Transverse colon (tissue), 4 donors: ENCODE data around the gene SOS1. TPM values are rescaled to one million over a fixed set of nuclear protein-coding genes. Genes with fewer than 3 reads are reported as not detected.

Experiments
- DNase-seq: peaks from one replicate; pipeline ENCODE4 v3.0.0-alpha.2; 2019
- H3K27ac ChIP-seq, 4 donors: fragments of 200-600 bp; sonication (generic); 2 replicates each; pipeline ENCODE4 v1.5.1; 2016 to 2018; ENCODE audit warnings: inconsistent platforms in 4 of 4
- H3K27me3 ChIP-seq: fragments of 200-600 bp; sonication (generic); 2 replicates; pipeline ENCODE4 v1.5.1; 2017; ENCODE audit warnings: inconsistent platforms
- H3K36me3 ChIP-seq, 4 donors: fragments of 200-600 bp; sonication (generic); 2 replicates each; pipeline ENCODE4 v1.5.1; 2017 to 2019; ENCODE audit warnings: inconsistent platforms in 4 of 4
- H3K4me1 ChIP-seq, 4 donors: fragments of 200-600 bp; sonication (generic); 2 replicates each; pipeline ENCODE4 v1.5.1; 2017 to 2020; ENCODE audit warnings: inconsistent platforms in 4 of 4
- H3K4me3 ChIP-seq, 4 donors: fragments of 200-600 bp; sonication (generic); 1 replicate in 1 of 4; 2 replicates in 3 of 4; pipeline versions ENCODE4 v1.5.1 to v1.6.1; 2017 to 2019; ENCODE audit warnings: inconsistent platforms in 4 of 4
- H3K9me3 ChIP-seq, 2 donors: fragments of 200-600 bp; sonication (generic); 2 replicates each; pipeline ENCODE4 v1.5.1; 2017 to 2019; ENCODE audit warnings: inconsistent platforms in 2 of 2
- CTCF ChIP-seq, 5 experiments: fragments of 200-600 bp in 3 of 5; fragments of 450-650 bp in 2 of 5; sonication (generic) in 3 of 5; IDR thresholded peaks; 1 replicate in 2 of 5; 2 replicates in 3 of 5; pipeline ENCODE4 v1.5.1; 2016 to 2017; ENCODE audit warnings: antibody characterized with exemption in 5 of 5, inconsistent platforms in 3 of 5, mild to moderate bottlenecking in 2 of 5, moderate library complexity in 1 of 5
- EP300 ChIP-seq: sonication (generic); formaldehyde crosslinking; IDR thresholded peaks from one replicate; pipeline ENCODE4 v1.6.1; 2017; ENCODE audit warnings: antibody characterized with exemption, low read depth
- POLR2A ChIP-seq: fragments of 450-650 bp; IDR thresholded peaks from one replicate; pipeline ENCODE4 v1.6.1; 2016; ENCODE audit warnings: antibody characterized with exemption, mild to moderate bottlenecking, moderate library complexity
- POLR2AphosphoS5 ChIP-seq, 3 donors: sonication (generic); formaldehyde crosslinking; IDR thresholded peaks; one replicate each; pipeline ENCODE4 v1.6.1; 2016; ENCODE audit warnings: antibody characterized with exemption in 3 of 3
- WGBS, 2 donors: methylation state at CpG; one replicate each; pipeline ENCODE4 v1.1.5; 2018; ENCODE audit warnings: low coverage in 1 of 2; 5-methylcytosine and 5-hydroxymethylcytosine counted together
- in situ Hi-C, 4 donors: fragments of 200-750 bp; cut with MboI; loops; one replicate each; pipeline versions ENCODE4 v1.15.0 to v1.15.1; 2017; ENCODE audit warnings: low sequenced_read_pairs in 3 of 4, low pct_ligation_motif_present in 1 of 4, low pct_unique_long_range_greater_than_20kb in 1 of 4
- intact Hi-C: fragments of 100-400 bp; cut with DNase I; formaldehyde crosslinking; loops from one replicate; pipeline ENCODE4 v1.15.1; 2023; ENCODE audit warnings: low total_unique reads
- total RNA-seq, 4 donors: library from RNA; depleted of rRNA; stranded (reverse); fragments of >200 nt; gene quantifications; one replicate each; pipeline ENCODE4 v1.1.0, GENCODE V29; 2016

Gene SOS1
- total RNA-seq, 4 donors from 2014 or later: 13.9 to 43.8 (median 23.0) TPM

- H3K36me3 ChIP-seq: no peaks in the 10 kb centered on the region
- H3K27ac ChIP-seq: no peak overlapping the region
- no peak overlapping the region for H3K4me3 ChIP-seq
- no peaks in the 10 kb centered on the region for H3K27me3 ChIP-seq
- intact Hi-C loops (no loop called here), in situ Hi-C loops (no loop called here)
- no peak for DNase-seq
- 68 to 85% methylated on average over 5 of the region's 5 CpGs for WGBS, 2 donors
- TF ChIP-seq POLR2A: no peak
- TF ChIP-seq POLR2AphosphoS5 (IDR thresholded peaks at IDR 0.05): no peak
- no peak for TF ChIP-seq CTCF (IDR thresholded peaks at IDR 0.05)
- no peak for TF ChIP-seq EP300
- no peaks in the 10 kb centered on the region for H3K9me3 ChIP-seq
- H3K4me1 ChIP-seq: no peaks in the 10 kb centered on the region
These were observed 15.9 kb upstream of the SOS1 start for GRCh38 chr2:39136799-39137198.

- in situ Hi-C loops: no loop called here
- Histone ChIP-seq H3K4me1 (no peaks in the 10 kb centered on the region), H3K4me3 (no peak overlapping the region), H3K36me3 (no peaks in the 10 kb centered on the region), H3K27ac (no peak overlapping the region), H3K9me3 (no peaks in the 10 kb centered on the region), H3K27me3 (no peaks in the 10 kb centered on the region)
- WGBS, 2 donors: 55 to 68% methylated on average over 5 of the region's 5 CpGs
- TF ChIP-seq EP300 (no peak), POLR2A (no peak), CTCF (IDR thresholded peaks at IDR 0.05) (no peak)
- no peak for DNase-seq
- intact Hi-C loops: no loop called here
These were observed 14.9 kb upstream of the SOS1 start for GRCh38 chr2:39135690-39136259.

- Histone ChIP-seq H3K9me3 (no peaks in the 10 kb centered on the region), H3K27me3 (no peaks in the 10 kb centered on the region), H3K36me3 (no peaks in the 10 kb centered on the region), H3K4me3 (no peak overlapping the region), H3K4me1 (peaks cover 0 to 2% (median 0%) of the 10 kb centered on the region in 4 donors), H3K27ac (no peak overlapping the region)
- intact Hi-C loops (no loop called here), in situ Hi-C loops (no loop called here)
- no peak for TF ChIP-seq POLR2A
- no peak for DNase-seq
- WGBS, 2 donors: 61 to 78% methylated on average over 2 to 3 of the region's 3 CpGs
These were observed 12.5 kb upstream of the SOS1 start for GRCh38 chr2:39133215-39133851.

GRCh38 chr2:39128919-39129391 is 8.1 kb upstream of the SOS1 start:
- intact Hi-C loops: loop anchor here (10.0 kb wide), 1 partner anchor 96 kb away; no protein-coding TSS in a partner anchor
- Histone ChIP-seq H3K27ac (peak overlapping the region; percentile 0 to 42 (median 25)), H3K36me3 (no peaks in the 10 kb centered on the region), H3K27me3 (no peaks in the 10 kb centered on the region), H3K4me3 (no peak overlapping the region), H3K4me1 (peaks cover 0 to 17% (median 2%) of the 10 kb centered on the region in 4 donors), H3K9me3 (no peaks in the 10 kb centered on the region)
- in situ Hi-C loops: loop anchor here in 1 of 4 donors (10.0 kb wide), 1 partner anchor 96 kb away; no protein-coding TSS in a partner anchor
- peak; percentile 42 for DNase-seq
- WGBS, 2 donors: 65 to 68% methylated on average over 1 of the region's 1 CpG
- TF ChIP-seq POLR2AphosphoS5 (IDR thresholded peaks at IDR 0.05) (no peak), CTCF (IDR thresholded peaks at IDR 0.05) (no peak), EP300 (no peak), POLR2A (no peak)
